ENCODE measurements around the gene SLC26A11.

SLC26A11 gene

GRCh38 chr17:80228477-80228876 lies 8.2 kb downstream of the SLC26A11 start:
- TF ChIP-seq PATZ1 (CRISPR knock-in tag; IDR thresholded peaks at IDR 0.05; ENCODE audit: borderline replicate concordance) (no peak), CSRNP3 (CRISPR knock-in tag; IDR thresholded peaks at IDR 0.05) (no peak), ZFP3 (CRISPR knock-in tag; IDR thresholded peaks at IDR 0.05) (no peak), SNAI2 (CRISPR knock-in tag; IDR thresholded peaks at IDR 0.05) (no peak), OSR1 (CRISPR knock-in tag; IDR thresholded peaks at IDR 0.05) (no peak), RARB (CRISPR knock-in tag; IDR thresholded peaks at IDR 0.05) (no peak), GLIS3 (CRISPR knock-in tag; IDR thresholded peaks at IDR 0.05) (no peak), ESRRG (CRISPR knock-in tag; IDR thresholded peaks at IDR 0.05) (no peak), TSHZ2 (CRISPR knock-in tag; IDR thresholded peaks at IDR 0.05) (no peak), TOX (CRISPR knock-in tag; IDR thresholded peaks at IDR 0.05; ENCODE audit: borderline replicate concordance) (no peak), ARNTL (CRISPR knock-in tag; IDR thresholded peaks at IDR 0.05; ENCODE audit: borderline replicate concordance, low read depth) (no peak), CREB5 (CRISPR knock-in tag; IDR thresholded peaks at IDR 0.05; ENCODE audit: low read depth) (no peak), POU6F1 (CRISPR knock-in tag; IDR thresholded peaks at IDR 0.05; ENCODE audit: borderline replicate concordance, low read depth) (no peak), ZNF565 (CRISPR knock-in tag; conservative IDR thresholded peaks at IDR 0.05; ENCODE audit: low read depth) (no peak), ISL1 (CRISPR knock-in tag; IDR thresholded peaks at IDR 0.05) (no peak), ZC3H10 (CRISPR knock-in tag; IDR thresholded peaks at IDR 0.05) (no peak)
- ATAC-seq, result no peak

GRCh38 chr17:80229011-80229410 lies 8.8 kb downstream of the SLC26A11 start:
- ATAC-seq, result no peak
- TF ChIP-seq GLIS3 (CRISPR knock-in tag; IDR thresholded peaks at IDR 0.05) (no peak), PPARA (CRISPR knock-in tag; IDR thresholded peaks at IDR 0.05; ENCODE audit: borderline replicate concordance) (no peak), ARNTL (CRISPR knock-in tag; IDR thresholded peaks at IDR 0.05; ENCODE audit: borderline replicate concordance, low read depth) (no peak), RARB (CRISPR knock-in tag; IDR thresholded peaks at IDR 0.05) (no peak), ISL1 (CRISPR knock-in tag; IDR thresholded peaks at IDR 0.05) (no peak), ZNF565 (CRISPR knock-in tag; conservative IDR thresholded peaks at IDR 0.05; ENCODE audit: low read depth) (no peak), ZNF70 (CRISPR knock-in tag; IDR thresholded peaks at IDR 0.05) (no peak), ZNF8 (CRISPR knock-in tag; IDR thresholded peaks at IDR 0.05) (no peak), SNAI2 (CRISPR knock-in tag; IDR thresholded peaks at IDR 0.05) (no peak), TOX (CRISPR knock-in tag; IDR thresholded peaks at IDR 0.05; ENCODE audit: borderline replicate concordance) (no peak), ZC3H10 (CRISPR knock-in tag; IDR thresholded peaks at IDR 0.05) (no peak), CREB5 (CRISPR knock-in tag; IDR thresholded peaks at IDR 0.05; ENCODE audit: low read depth) (no peak), POU6F1 (CRISPR knock-in tag; IDR thresholded peaks at IDR 0.05; ENCODE audit: borderline replicate concordance, low read depth) (no peak), PATZ1 (CRISPR knock-in tag; IDR thresholded peaks at IDR 0.05; ENCODE audit: borderline replicate concordance) (no peak), OSR1 (CRISPR knock-in tag; IDR thresholded peaks at IDR 0.05) (no peak)
